K562 (cell line): ENCODE measurements around the gene ARRDC5. TPM values are rescaled to one million over a fixed set of nuclear protein-coding genes. Genes with fewer than 3 reads are reported as not detected.

ENCODE experiments used
- ATAC-seq: fragments of 200-7000 bp; cut with Tn5 transposase; 3 replicates; pipeline ENCODE4 v1.9.1; 2020; ENCODE audit warnings: moderate library complexity
- BruUV-seq: library from RNA; stranded (reverse); fragments of 400-500 nt; replicated peaks from 2 replicates; lab custom pipeline; 2021; lab: Mats Ljungman, UMichigan
- CTCF ChIA-PET: fragments of 300-600 bp; formaldehyde crosslinking; extraction: SDS; loops from one replicate; lab custom pipeline; 2021; ENCODE audit warnings: low intra/inter-chr PET ratio; lab: Yijun Ruan, JAX
- POLR2A ChIA-PET: fragments of 300-600, 350-650 bp; sonication (Branson Sonifier 250); formaldehyde crosslinking; extraction: SDS; loops from one replicate; lab custom pipeline; 2021; ENCODE audit warnings: antibody characterized with exemption, inconsistent platforms; lab: Yijun Ruan, JAX
- DNase-seq, 4 experiments: peaks; one replicate each; pipeline versions ENCODE4 v3.0.0 to v3.0.0-alpha.2; 2011 to 2018; ENCODE audit warnings: low spot score in 3 of 4, mixed read lengths in 3 of 4; ENCODE audit errors: extremely low read depth in 1 of 4
- FAIRE-seq: peaks from 2 replicates; lab custom pipeline; 2011; peaks lifted over from hg19 to GRCh38; lab: Jason Lieb, UNC
- H2AFZ ChIP-seq: 2 replicates; pipeline ENCODE4 v1.6.0; 2011; ENCODE audit warnings: low read depth, low read length, control low read depth, inconsistent platforms
- H3K27ac ChIP-seq: fragments of 200-600 bp; 3 replicates; pipeline ENCODE4 v1.8.0; 2011; ENCODE audit warnings: low read depth, mild to moderate bottlenecking, control low read depth, inconsistent platforms, low read length, moderate library complexity, mixed read lengths; ENCODE audit errors: extremely low read depth
- H3K27me3 ChIP-seq, 2 experiments: fragments of 300-600 bp in 1 of 2; 2 replicates in 1 of 2; 3 replicates in 1 of 2; pipeline versions ENCODE4 v1.6.0 to v1.8.0; 2011; ENCODE audit warnings: inconsistent platforms in 2 of 2, low read length in 2 of 2, mild to moderate bottlenecking in 1 of 2, mixed read lengths in 1 of 2, moderate library complexity in 1 of 2; ENCODE audit not compliant: control insufficient read depth in 2 of 2, insufficient read depth in 2 of 2
- H3K36me3 ChIP-seq: fragments of 300-600 bp; 3 replicates; pipeline ENCODE4 v1.8.0; 2011; ENCODE audit warnings: mild to moderate bottlenecking, low read length, inconsistent platforms; ENCODE audit not compliant: control insufficient read depth, insufficient read depth
- H3K4me1 ChIP-seq, 2 experiments: fragments of 200-600 bp in 1 of 2; replicated peaks in 1 of 2; 2 replicates in 1 of 2; 3 replicates in 1 of 2; pipeline versions ENCODE4 v1.5.1 to v1.8.0; 2011; ENCODE audit warnings: inconsistent platforms in 2 of 2, low read length in 2 of 2, mild to moderate bottlenecking in 1 of 2, mixed read lengths in 1 of 2, moderate library complexity in 1 of 2; ENCODE audit not compliant: control insufficient read depth in 2 of 2, insufficient read depth in 2 of 2
- H3K4me2 ChIP-seq: 2 replicates; pipeline ENCODE4 v1.6.1; 2011; ENCODE audit warnings: low read length, control low read depth, inconsistent platforms, mixed read lengths; ENCODE audit not compliant: insufficient read depth
- H3K4me3 ChIP-seq: fragments of 200-600 bp; sonication (generic), shearing (Covaris generic); 2 replicates; pipeline ENCODE4 v1.5.1; 2016; ENCODE audit warnings: control low read depth, inconsistent platforms
- H3K79me2 ChIP-seq: fragments of 200-600 bp; 3 replicates; pipeline ENCODE4 v1.8.0; 2011; ENCODE audit warnings: low read length, inconsistent platforms; ENCODE audit not compliant: control insufficient read depth, insufficient read depth
- H3K9ac ChIP-seq, 2 experiments: 2 replicates each; pipeline versions ENCODE4 v1.6.0 to v1.6.1; 2011; ENCODE audit warnings: low read depth in 2 of 2, low read length in 2 of 2, control low read depth in 1 of 2, inconsistent platforms in 1 of 2, mild to moderate bottlenecking in 1 of 2, mixed read lengths in 1 of 2; ENCODE audit not compliant: insufficient read depth in 1 of 2
- H3K9me1 ChIP-seq: one replicate; pipeline ENCODE4 v1.6.0; 2011; ENCODE audit warnings: inconsistent platforms, mild to moderate bottlenecking, low read length, moderate library complexity; ENCODE audit not compliant: control insufficient read depth, insufficient read depth
- H3K9me3 ChIP-seq: replicated peaks from 2 replicates; pipeline ENCODE4 v1.5.1; 2011; ENCODE audit warnings: low read depth, low read length, inconsistent platforms; ENCODE audit not compliant: control insufficient read depth, insufficient read depth
- H4K20me1 ChIP-seq: replicated peaks from 2 replicates; pipeline ENCODE4 v1.6.1; 2011; ENCODE audit warnings: low read length, inconsistent platforms, mixed read lengths; ENCODE audit not compliant: control insufficient read depth, insufficient read depth
- ADNP ChIP-seq: fragments of 200-800 bp; sonication (Bioruptor generic); IDR thresholded peaks from 2 replicates; pipeline ENCODE4 v1.6.1; 2016; ENCODE audit warnings: missing genetic modification characterization, missing compliant biosample characterization
- EGR1 ChIP-seq: fragments of 450-650 bp; conservative IDR thresholded peaks from 2 replicates; pipeline ENCODE4 v1.6.1; 2017; ENCODE audit warnings: mild to moderate bottlenecking
- MTF1 ChIP-seq: fragments of 250-450 bp; sonication (Bioruptor Pico); IDR thresholded peaks from 2 replicates; pipeline ENCODE4 v1.9.0; 2021; ENCODE audit warnings: moderate library complexity, mild to moderate bottlenecking, inconsistent platforms, borderline replicate concordance
- NRF1 ChIP-seq, 2 experiments: fragments of 450-650 bp; IDR thresholded peaks in 1 of 2; conservative IDR thresholded peaks in 1 of 2; 2 replicates each; pipeline ENCODE4 v1.6.1; 2014; ENCODE audit warnings: mild to moderate bottlenecking in 2 of 2
- ZNF644 ChIP-seq: fragments of 200-800 bp; sonication (Bioruptor generic); IDR thresholded peaks from 2 replicates; pipeline ENCODE4 v1.6.1; 2016; ENCODE audit warnings: low read depth, missing genetic modification characterization, missing compliant biosample characterization
- WGBS: fragments of 100-300 bp; shearing (Covaris generic); methylation state at CpG from one replicate; pipeline ENCODE4 v1.1.6; 2016; ENCODE audit warnings: low coverage, mixed read lengths; ENCODE audit not compliant: insufficient coverage; ENCODE audit errors: missing lambda C conversion rate; 5-methylcytosine and 5-hydroxymethylcytosine counted together
- in situ Hi-C: fragments of 300-500 bp; cut with MboI; formaldehyde crosslinking; loops from 4 replicates; pipeline ENCODE4 v1.15.0; 2018; ENCODE audit warnings: inconsistent platforms, mixed read lengths
- intact Hi-C: fragments of 100-400 bp; cut with micrococcal nuclease; formaldehyde crosslinking; loops from 2 replicates; pipeline ENCODE4 v1.14.2; 2022
- polyA plus RNA-seq, 8 experiments: library from polyadenylated mRNA; depleted of rRNA in 4 of 8; stranded (reverse) in 5 of 8; unstranded in 3 of 8; fragments of >200 nt; fragmentation: Nextera tagmentation in 2 of 8; fragmentation: Illumina TruSeq in 1 of 8; extraction: Ambion mirVana in 2 of 8; extraction: Trizol in 1 of 8; gene quantifications; 2 replicates each; pipeline versions ENCODE4 v1.2.1 to v1.2.3, GENCODE V29; 2011 to 2014; ENCODE audit warnings: inconsistent platforms in 1 of 8, missing spikeins in 1 of 8
- total RNA-seq, 7 experiments: library from RNA; depleted of rRNA in 6 of 7; stranded (reverse); fragments of >200 nt in 6 of 7; fragmentation: Illumina TruSeq in 2 of 7; extraction: Trizol in 2 of 7; gene quantifications; 2 replicates each; pipeline versions ENCODE4 v1.2.1 to v1.2.3, GENCODE V29; 2011 to 2021; ENCODE audit warnings: low replicate concordance in 1 of 7
- TF ChIP-seq, protein P1 (sequence below), 3 experiments: IDR thresholded peaks in 2 of 3; conservative IDR thresholded peaks in 1 of 3; 2 replicates each; pipeline ENCODE4 v1.5.1; 2011 to 2012; ENCODE audit warnings: low read length in 3 of 3, mild to moderate bottlenecking in 3 of 3, control low read depth in 2 of 3, improper control_type of control experiment in 1 of 3, inconsistent platforms in 1 of 3, low read depth in 1 of 3, mixed read lengths in 1 of 3, moderate library complexity in 1 of 3; ENCODE audit not compliant: insufficient read depth in 2 of 3
- TF ChIP-seq, protein P2 (sequence below): fragments of 250-450 bp; sonication (Bioruptor Pico); IDR thresholded peaks from 2 replicates; pipeline ENCODE4 v1.6.1; 2021; ENCODE audit warnings: mild to moderate bottlenecking
- TF ChIP-seq, protein P3 (sequence below): sonication (generic); formaldehyde crosslinking; IDR thresholded peaks from 2 replicates; pipeline ENCODE4 v1.8.0; 2022; ENCODE audit warnings: missing genetic modification reagents, mild to moderate bottlenecking, moderate library complexity, borderline replicate concordance

Gene ARRDC5
- total and polyA plus RNA-seq, 9 of the 15 experiments (the other 6 are each of a cell fraction or from before 2014, with no cell fraction given): not detected

GRCh38 chr19:4929186-4929585 is 26.5 kb upstream of the ARRDC5 start:
- Histone ChIP-seq H3K4me1 (peaks cover 8 to 35% of the 10 kb centered on the region in 2 experiments; a peak in 4 of 5 replicates), H3K9ac (no peak overlapping the region), H3K27me3 (no peaks in the 10 kb centered on the region), H3K36me3 (peaks cover 65% of the 10 kb centered on the region; the same call in 2 of the 3 replicates), H3K4me2 (no peak overlapping the region), H3K27ac (no peak overlapping the region), H4K20me1 (peaks cover 4% of the 10 kb centered on the region; the same call in 1 of the 2 replicates), H3K9me1 (peaks cover 4% of the 10 kb centered on the region), H2AFZ (no peak overlapping the region), H3K9me3 (no peaks in the 10 kb centered on the region), H3K79me2 (peaks cover 34% of the 10 kb centered on the region), H3K4me3 (no peak overlapping the region)
- in situ Hi-C loops (no loop called here), intact Hi-C loops (no loop called here)
- WGBS: 100% methylated on average over 9 of the region's 22 CpGs
- no peak for FAIRE-seq
- CTCF ChIA-PET: no interaction called here
- no peak for DNase-seq
- ATAC-seq: no peak
- no TSS peak for BruUV-seq
- POLR2A ChIA-PET: interaction anchor here (0.9 to 1.2 kb wide), 2 partner anchors 9 to 10 kb away, joined by 3 read pairs; no protein-coding TSS in a partner anchor
- TF ChIP-seq MTF1 (no peak), EGR1 (0 out of 2 replicates have a peak, but pooled peaks have one; percentile 15)

- peaks cover 3% of the 10 kb centered on the region for H3K9me1 ChIP-seq
- H2AFZ ChIP-seq: no peak overlapping the region
- H3K79me2 ChIP-seq: peaks cover 66% of the 10 kb centered on the region
- no peak for ATAC-seq
- no TSS peak for BruUV-seq
- intact Hi-C loops (no loop called here), in situ Hi-C loops (no loop called here)
- 92% methylated on average over 19 of the region's 21 CpGs for WGBS
- no peaks in the 10 kb centered on the region for H3K27me3 ChIP-seq
- no peak overlapping the region for H3K4me3 ChIP-seq
- H4K20me1 ChIP-seq: peaks cover 4% of the 10 kb centered on the region
- no peak for FAIRE-seq
- H3K9me3 ChIP-seq: no peaks in the 10 kb centered on the region
- no peak overlapping the region for H3K4me2 ChIP-seq
- H3K9ac ChIP-seq: peak overlapping the region in 1 of 2 experiments; percentile 58; a peak in 2 of 4 replicates
- DNase-seq: no peak
- H3K27ac ChIP-seq: no peak overlapping the region
- ChIA-PET CTCF (no interaction called here), POLR2A (interaction anchor here (1.1 kb wide), 1 partner anchor 107 kb away, joined by 3 read pairs; no protein-coding TSS in a partner anchor)
- H3K4me1 ChIP-seq: peaks cover 8 to 35% of the 10 kb centered on the region in 2 experiments; a peak in 4 of 5 replicates
- peaks cover 56% of the 10 kb centered on the region for H3K36me3 ChIP-seq
- TF ChIP-seq, protein P1, sequence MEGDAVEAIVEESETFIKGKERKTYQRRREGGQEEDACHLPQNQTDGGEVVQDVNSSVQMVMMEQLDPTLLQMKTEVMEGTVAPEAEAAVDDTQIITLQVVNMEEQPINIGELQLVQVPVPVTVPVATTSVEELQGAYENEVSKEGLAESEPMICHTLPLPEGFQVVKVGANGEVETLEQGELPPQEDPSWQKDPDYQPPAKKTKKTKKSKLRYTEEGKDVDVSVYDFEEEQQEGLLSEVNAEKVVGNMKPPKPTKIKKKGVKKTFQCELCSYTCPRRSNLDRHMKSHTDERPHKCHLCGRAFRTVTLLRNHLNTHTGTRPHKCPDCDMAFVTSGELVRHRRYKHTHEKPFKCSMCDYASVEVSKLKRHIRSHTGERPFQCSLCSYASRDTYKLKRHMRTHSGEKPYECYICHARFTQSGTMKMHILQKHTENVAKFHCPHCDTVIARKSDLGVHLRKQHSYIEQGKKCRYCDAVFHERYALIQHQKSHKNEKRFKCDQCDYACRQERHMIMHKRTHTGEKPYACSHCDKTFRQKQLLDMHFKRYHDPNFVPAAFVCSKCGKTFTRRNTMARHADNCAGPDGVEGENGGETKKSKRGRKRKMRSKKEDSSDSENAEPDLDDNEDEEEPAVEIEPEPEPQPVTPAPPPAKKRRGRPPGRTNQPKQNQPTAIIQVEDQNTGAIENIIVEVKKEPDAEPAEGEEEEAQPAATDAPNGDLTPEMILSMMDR (IDR thresholded peaks at IDR 0.05 in 2 of 3, conservative IDR thresholded peaks at IDR 0.05 in 1 of 3; ENCODE audit: insufficient read depth in 2 of 3, low read depth in 1 of 3, low read length in 3 of 3): no peak
- TF ChIP-seq, protein P2, sequence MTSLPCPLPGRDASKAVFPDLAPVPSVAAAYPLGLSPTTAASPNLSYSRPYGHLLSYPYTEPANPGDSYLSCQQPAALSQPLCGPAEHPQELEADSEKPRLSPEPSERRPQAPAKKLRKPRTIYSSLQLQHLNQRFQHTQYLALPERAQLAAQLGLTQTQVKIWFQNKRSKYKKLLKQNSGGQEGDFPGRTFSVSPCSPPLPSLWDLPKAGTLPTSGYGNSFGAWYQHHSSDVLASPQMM (CRISPR knock-in tag): no peak
- TF ChIP-seq ADNP (tag) (no peak), NRF1 (conservative IDR thresholded peaks at IDR 0.05 in 1 of 2, IDR thresholded peaks at IDR 0.05 in 1 of 2) (no peak), ZNF644 (tag) (no peak)
- TF ChIP-seq, protein P3, sequence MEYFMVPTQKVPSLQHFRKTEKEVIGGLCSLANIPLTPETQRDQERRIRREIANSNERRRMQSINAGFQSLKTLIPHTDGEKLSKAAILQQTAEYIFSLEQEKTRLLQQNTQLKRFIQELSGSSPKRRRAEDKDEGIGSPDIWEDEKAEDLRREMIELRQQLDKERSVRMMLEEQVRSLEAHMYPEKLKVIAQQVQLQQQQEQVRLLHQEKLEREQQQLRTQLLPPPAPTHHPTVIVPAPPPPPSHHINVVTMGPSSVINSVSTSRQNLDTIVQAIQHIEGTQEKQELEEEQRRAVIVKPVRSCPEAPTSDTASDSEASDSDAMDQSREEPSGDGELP (CRISPR knock-in tag): no peak
Observed at GRCh38 chr19:4923276-4923747, 20.6 kb upstream of the ARRDC5 start.
